OCI-LY3 (cell line): Measurements from ENCODE around the gene GALNS.

ENCODE experiments used
- H2AFZ ChIP-seq: fragments of 200-600, 300-600 bp; shearing (Covaris generic); 2 replicates; pipeline ENCODE4 v1.6.0; 2014; ENCODE audit warnings: antibody characterized with exemption, low read depth, low read length
- H3K27ac ChIP-seq: fragments of 200-600, 300-600 bp; sonication (generic); 2 replicates; pipeline ENCODE4 v1.5.1; 2014; ENCODE audit warnings: mild to moderate bottlenecking, low read length, moderate library complexity, mixed read lengths
- H3K27me3 ChIP-seq: fragments of 200-600, 300-600 bp; sonication (generic); 2 replicates; pipeline ENCODE4 v1.6.1; 2014; ENCODE audit warnings: low read depth, low read length, mixed read lengths
- H3K36me3 ChIP-seq: fragments of 200-600, 300-600 bp; sonication (generic); replicated peaks from 2 replicates; pipeline ENCODE3; 2014; ENCODE audit warnings: low read depth, low read length, mixed read lengths
- H3K4me1 ChIP-seq: fragments of 300-600, 200-600 bp; sonication (generic); 2 replicates; pipeline ENCODE4 v1.6.1; 2014; ENCODE audit warnings: low read length, mixed read lengths
- H3K4me2 ChIP-seq: fragments of 200-600, 300-600 bp; sonication (generic); 2 replicates; pipeline ENCODE4 v1.6.1; 2014; ENCODE audit warnings: low read length, mixed read lengths
- H3K4me3 ChIP-seq: fragments of 300-600, 200-600 bp; sonication (generic); 2 replicates; pipeline ENCODE4 v1.5.1; 2014; ENCODE audit warnings: antibody characterized with exemption, mild to moderate bottlenecking, low read length, moderate library complexity
- H3K79me2 ChIP-seq: fragments of 300-600, 200-600 bp; shearing (Covaris generic); 2 replicates; pipeline ENCODE4 v1.6.1; 2014; ENCODE audit warnings: mild to moderate bottlenecking, low read length, mixed read lengths
- H3K9ac ChIP-seq: fragments of 300-600, 200-600 bp; shearing (Covaris generic); 2 replicates; pipeline ENCODE4 v1.6.0; 2014; ENCODE audit warnings: mild to moderate bottlenecking, low read length, moderate library complexity
- H3K9me3 ChIP-seq: fragments of 200-600, 300-600 bp; shearing (Covaris generic); 2 replicates; pipeline ENCODE4 v1.6.1; 2014; ENCODE audit warnings: low read length, mixed read lengths; ENCODE audit not compliant: insufficient read depth
- H4K20me1 ChIP-seq: fragments of 200-600, 300-600 bp; sonication (generic); 2 replicates; pipeline ENCODE4 v1.6.1; 2016; ENCODE audit warnings: low read length, mixed read lengths; ENCODE audit not compliant: insufficient read depth
- EZH2phosphoT487 ChIP-seq: fragments of 200-600 bp; shearing (Covaris generic); IDR thresholded peaks from 2 replicates; pipeline ENCODE4 v1.6.1; 2018; ENCODE audit warnings: antibody characterized with exemption, mixed run types, low read depth
- TF ChIP-seq, protein P1 (sequence below): fragments of 200-600, 300-600 bp; sonication (generic); IDR thresholded peaks from 2 replicates; pipeline ENCODE4 v1.5.1; 2014; ENCODE audit warnings: antibody characterized with exemption, low read length, low read depth

GALNS gene

DNA sequence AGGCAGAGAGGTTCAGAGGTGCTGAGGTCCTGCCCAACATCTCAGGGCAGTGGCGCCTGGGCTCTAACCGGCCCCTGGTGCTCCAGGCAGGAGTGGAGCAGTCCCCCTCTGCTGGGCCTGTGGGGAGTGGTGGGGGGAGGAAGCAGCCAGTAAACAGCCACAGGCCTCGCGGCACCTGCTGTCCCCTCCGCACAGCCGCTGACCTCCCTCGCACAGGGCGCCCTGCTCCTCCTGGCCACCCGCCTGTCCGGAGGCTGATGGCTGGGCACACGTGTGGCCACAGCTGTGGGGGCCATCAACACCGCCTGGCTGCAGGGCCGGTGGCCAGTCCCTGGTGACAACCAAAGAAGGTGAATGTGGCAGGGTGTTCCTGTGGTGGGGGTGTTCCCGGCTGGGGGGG, 46.5 kb upstream of the GALNS start:
- TF ChIP-seq, protein P1, sequence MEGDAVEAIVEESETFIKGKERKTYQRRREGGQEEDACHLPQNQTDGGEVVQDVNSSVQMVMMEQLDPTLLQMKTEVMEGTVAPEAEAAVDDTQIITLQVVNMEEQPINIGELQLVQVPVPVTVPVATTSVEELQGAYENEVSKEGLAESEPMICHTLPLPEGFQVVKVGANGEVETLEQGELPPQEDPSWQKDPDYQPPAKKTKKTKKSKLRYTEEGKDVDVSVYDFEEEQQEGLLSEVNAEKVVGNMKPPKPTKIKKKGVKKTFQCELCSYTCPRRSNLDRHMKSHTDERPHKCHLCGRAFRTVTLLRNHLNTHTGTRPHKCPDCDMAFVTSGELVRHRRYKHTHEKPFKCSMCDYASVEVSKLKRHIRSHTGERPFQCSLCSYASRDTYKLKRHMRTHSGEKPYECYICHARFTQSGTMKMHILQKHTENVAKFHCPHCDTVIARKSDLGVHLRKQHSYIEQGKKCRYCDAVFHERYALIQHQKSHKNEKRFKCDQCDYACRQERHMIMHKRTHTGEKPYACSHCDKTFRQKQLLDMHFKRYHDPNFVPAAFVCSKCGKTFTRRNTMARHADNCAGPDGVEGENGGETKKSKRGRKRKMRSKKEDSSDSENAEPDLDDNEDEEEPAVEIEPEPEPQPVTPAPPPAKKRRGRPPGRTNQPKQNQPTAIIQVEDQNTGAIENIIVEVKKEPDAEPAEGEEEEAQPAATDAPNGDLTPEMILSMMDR, result no peak
- TF ChIP-seq EZH2phosphoT487, result no peak
- H3K9me3 ChIP-seq, result no peaks in the 10 kb centered on the region
- no peak overlapping the region for H3K4me3 ChIP-seq
- no peak overlapping the region for H3K9ac ChIP-seq
- H3K4me1 ChIP-seq, result no peaks in the 10 kb centered on the region
- H3K79me2 ChIP-seq, result peaks cover under 1% of the 10 kb centered on the region; the same call in 1 of the 2 replicates
- H3K27ac ChIP-seq, result no peak overlapping the region
- no peak overlapping the region for H2AFZ ChIP-seq
- peaks cover 68% of the 10 kb centered on the region for H4K20me1 ChIP-seq
- H3K4me2 ChIP-seq, result no peak overlapping the region
- H3K36me3 ChIP-seq, result peaks cover 10% of the 10 kb centered on the region
- H3K27me3 ChIP-seq, result no peaks in the 10 kb centered on the region

DNA sequence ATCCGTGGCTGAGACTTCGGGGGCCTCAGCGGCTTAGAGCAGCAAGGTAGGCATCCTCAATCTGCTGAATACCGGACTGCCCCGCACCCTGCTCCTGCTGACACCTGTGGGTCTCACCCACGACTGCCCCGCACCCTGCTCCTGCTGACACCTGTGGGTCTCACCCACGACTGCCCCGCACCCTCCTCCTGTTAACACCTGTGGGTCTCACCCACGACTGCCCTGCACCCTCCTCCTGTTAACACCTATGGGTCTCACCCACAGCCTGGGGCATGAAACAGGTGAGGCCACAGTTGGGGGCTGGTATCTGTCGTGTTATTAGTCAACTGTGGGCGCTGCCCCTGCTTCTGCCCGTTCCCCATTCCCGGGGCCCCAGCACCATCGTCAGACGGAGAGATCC, 46.0 kb upstream of the GALNS start:
- Histone ChIP-seq H3K9ac (no peak overlapping the region), H3K4me1 (no peaks in the 10 kb centered on the region), H4K20me1 (peaks cover 63% of the 10 kb centered on the region), H3K27me3 (no peaks in the 10 kb centered on the region), H3K79me2 (no peaks in the 10 kb centered on the region; the same call in 1 of the 2 replicates), H2AFZ (no peak overlapping the region), H3K9me3 (no peaks in the 10 kb centered on the region), H3K27ac (no peak overlapping the region), H3K4me3 (no peak overlapping the region), H3K36me3 (peaks cover 10% of the 10 kb centered on the region), H3K4me2 (no peak overlapping the region)
- TF ChIP-seq, protein P1, result no peak

DNA sequence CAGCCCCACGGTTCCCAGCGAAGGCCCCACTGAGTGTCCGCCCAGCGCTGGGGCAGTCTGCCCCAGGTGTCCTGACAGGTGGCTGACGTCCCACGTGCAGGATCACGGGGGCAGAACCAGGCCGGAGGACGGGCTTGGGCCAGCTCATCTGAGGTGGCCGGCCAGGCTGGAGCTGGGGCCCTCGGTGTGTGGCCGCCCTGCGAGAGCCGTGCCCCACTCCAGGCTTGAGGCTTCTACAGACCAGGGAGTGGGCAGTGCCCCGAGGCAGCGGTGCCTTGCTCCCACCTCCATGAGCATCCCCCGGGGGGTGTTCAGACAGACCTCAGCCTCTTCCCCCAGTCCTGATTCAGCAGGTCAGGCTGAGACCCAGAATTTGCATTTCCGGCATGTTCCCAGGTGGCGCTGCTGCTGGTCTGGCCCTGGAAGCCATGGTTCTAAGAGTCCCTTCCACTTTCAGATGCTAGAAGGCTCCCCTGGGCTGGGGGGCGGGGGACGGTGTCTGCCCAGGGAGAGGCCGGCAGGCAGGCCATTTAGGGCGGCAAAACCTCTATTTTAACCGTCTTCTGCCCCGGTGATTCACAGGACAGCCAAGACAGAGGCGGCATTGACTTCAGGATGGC, 45.1 kb upstream of the GALNS start:
- Histone ChIP-seq H4K20me1 (peaks cover 54% of the 10 kb centered on the region), H3K9me3 (no peaks in the 10 kb centered on the region), H2AFZ (no peak overlapping the region), H3K79me2 (no peaks in the 10 kb centered on the region; the same call in 1 of the 2 replicates), H3K4me3 (no peak overlapping the region), H3K36me3 (peaks cover 10% of the 10 kb centered on the region), H3K27me3 (no peaks in the 10 kb centered on the region), H3K4me2 (no peak overlapping the region), H3K9ac (no peak overlapping the region), H3K4me1 (no peaks in the 10 kb centered on the region), H3K27ac (no peak overlapping the region)
- no peak for TF ChIP-seq EZH2phosphoT487
- TF ChIP-seq, protein P1, result no peak

DNA sequence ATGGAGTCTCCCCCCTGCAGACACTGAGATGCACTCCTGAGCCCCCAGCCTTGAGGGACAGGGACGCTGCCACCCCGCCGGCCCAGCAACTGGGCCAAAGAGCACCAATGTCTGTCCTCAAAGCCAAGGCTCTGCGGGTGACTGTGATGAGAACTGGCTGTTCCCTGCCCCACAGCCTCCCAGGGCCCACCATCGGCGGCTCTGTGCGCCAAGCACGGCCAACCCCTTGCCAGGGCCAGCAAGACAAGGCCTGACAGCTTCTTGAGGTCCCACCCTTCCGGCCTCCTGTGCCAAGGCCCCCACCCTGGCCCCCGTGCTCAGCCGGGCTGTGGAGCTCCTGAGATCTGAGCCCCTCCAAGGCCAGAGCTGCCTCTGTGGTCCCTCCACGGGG, 43.9 kb upstream of the GALNS start:
- no peaks in the 10 kb centered on the region for H3K4me1 ChIP-seq
- no peak for TF ChIP-seq EZH2phosphoT487
- TF ChIP-seq, protein P1, result no peak
- no peak overlapping the region for H2AFZ ChIP-seq
- H3K9ac ChIP-seq, result no peak overlapping the region
- H3K79me2 ChIP-seq, result no peaks in the 10 kb centered on the region; the same call in 1 of the 2 replicates
- no peaks in the 10 kb centered on the region for H3K9me3 ChIP-seq
- H3K4me3 ChIP-seq, result no peak overlapping the region
- no peaks in the 10 kb centered on the region for H3K27me3 ChIP-seq
- H3K27ac ChIP-seq, result no peak overlapping the region
- H3K36me3 ChIP-seq, result peaks cover 16% of the 10 kb centered on the region
- H4K20me1 ChIP-seq, result peaks cover 42% of the 10 kb centered on the region
- no peak overlapping the region for H3K4me2 ChIP-seq
